Activated CD4-positive, alpha-beta T cell treated with anti-CD3 and anti-CD28 coated beads for 1 hour (primary cell): Measurements from ENCODE around the gene CTBS.
"Not testable (repeated sequence)": the region's sequence is repeated elsewhere in the genome, so short reads cannot be mapped to it uniquely, and the experiment has no call there.

Experiments
- DNase-seq: peaks from one replicate; pipeline ENCODE4 v3.0.0-alpha.2; 2020

Gene CTBS, protein sequence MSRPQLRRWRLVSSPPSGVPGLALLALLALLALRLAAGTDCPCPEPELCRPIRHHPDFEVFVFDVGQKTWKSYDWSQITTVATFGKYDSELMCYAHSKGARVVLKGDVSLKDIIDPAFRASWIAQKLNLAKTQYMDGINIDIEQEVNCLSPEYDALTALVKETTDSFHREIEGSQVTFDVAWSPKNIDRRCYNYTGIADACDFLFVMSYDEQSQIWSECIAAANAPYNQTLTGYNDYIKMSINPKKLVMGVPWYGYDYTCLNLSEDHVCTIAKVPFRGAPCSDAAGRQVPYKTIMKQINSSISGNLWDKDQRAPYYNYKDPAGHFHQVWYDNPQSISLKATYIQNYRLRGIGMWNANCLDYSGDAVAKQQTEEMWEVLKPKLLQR

DNA sequence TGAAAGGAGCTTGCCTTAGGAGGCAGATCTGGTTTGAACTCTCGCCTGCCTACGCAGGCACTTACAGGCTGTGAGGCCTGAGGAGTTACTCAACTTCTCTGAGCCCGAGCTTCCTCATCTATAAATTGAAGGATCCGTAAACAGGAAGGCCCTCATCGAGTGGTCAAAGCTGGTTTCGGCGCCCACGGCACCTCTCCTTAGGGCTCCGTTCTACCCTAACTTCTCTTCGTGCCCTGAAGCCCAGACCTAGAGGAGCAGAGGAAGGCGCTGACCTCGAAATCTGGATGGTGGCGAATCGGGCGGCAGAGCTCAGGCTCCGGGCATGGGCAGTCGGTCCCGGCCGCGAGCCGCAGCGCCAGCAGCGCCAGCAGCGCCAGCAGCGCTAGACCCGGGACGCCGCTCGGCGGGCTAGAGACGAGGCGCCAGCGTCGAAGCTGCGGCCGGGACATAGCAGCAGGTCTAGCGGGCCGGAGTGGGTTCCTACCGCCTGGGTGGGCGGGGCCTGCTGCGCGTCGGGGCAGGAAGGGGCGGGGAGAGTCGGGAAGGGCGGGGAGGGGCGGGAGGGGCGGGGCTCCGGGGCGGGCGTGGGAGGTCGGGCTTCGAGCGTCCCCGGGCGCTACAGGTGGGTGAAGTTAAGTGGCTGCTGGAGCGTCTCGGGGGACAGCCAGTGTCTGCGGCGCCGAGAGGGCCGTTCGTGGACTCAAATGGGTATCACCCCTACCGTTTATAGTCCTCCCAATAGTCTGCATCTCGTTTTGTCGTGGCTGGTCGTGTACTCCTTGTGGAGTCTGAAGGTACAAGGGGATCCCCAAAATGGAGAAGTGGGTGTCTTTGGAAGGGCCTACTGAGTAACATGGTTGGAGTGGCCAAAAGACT is at the start of gene CTBS:
TSS of gene CTBS (minus strand) at position 474 of the 876 bp plus-strand sequence. CDS start at position 449, 25 bp downstream.
- peak; percentile 80 for DNase-seq

- DNase-seq = no peak
Measured at GRCh38 chr1:84621553-84621952, 47.3 kb upstream of the CTBS start.

DNA sequence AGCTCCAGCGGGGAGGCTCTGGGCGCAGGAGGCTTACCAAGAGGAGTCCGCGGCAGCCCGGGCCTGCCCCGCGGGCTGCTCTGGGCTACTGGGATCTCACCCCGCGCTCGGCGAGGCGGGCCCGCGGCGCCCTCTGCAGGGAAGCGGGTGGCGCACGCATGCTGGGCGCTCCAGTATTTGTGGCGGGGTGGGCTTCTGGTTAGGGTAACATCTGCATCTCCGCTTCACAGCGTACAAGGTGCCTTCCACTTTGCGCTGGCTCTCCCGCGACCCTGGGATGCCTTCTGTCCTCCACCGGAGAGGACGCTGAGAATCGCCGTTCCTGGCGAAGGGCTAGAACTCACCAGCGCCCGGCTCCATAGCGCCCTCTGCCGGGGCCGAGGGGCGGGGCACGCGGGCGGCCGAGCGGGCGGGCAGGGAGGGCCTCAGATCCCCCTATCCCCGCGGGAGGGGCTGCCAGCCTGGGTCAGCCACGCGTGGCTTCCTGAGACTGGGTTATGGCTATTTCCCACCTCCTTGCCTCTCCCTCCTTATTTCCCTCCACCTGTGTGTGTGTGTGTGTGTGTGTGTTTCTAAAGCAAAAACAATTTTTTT is 46.6 kb upstream of the CTBS start:
- DNase-seq = peak; percentile 68

DNA sequence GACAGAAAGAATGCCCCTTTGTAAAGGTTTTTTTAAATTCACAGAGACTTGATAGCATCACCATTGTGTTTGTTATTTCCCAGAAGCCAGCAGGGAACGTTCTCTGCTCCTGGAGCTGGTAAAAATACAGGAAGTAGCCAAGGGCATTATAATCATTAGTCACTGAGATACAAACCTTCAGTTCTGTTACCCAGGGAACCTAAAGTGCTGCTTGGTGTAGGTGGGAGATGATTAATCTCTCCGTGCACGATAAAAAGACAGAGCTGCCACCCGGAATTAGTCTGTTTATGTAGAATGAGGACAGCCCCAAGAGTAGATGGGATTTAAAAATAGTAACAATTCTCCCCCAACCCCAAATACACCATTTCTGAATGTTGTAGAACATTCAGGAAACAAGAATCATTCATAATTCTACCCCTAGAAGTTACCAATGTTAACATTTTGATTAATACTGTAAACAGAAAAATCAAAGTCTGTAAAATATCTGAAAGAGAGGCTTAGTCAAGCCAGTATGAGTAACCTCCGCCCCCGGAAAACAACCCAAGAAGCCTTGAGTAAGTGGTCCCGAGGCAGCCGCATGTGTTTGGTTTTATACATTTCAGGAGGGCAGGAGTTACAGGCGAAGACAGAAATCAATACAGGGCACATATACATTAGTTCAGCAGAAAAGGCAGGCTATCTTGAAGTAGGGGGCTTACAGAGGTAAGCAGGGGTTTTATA is 45.3 kb upstream of the CTBS start:
- no peak for DNase-seq

GRCh38 chr1:84617349-84617748 is 43.1 kb upstream of the CTBS start:
- no peak for DNase-seq

GRCh38 chr1:84615790-84616189 is 41.5 kb upstream of the CTBS start:
- no peak for DNase-seq

DNA sequence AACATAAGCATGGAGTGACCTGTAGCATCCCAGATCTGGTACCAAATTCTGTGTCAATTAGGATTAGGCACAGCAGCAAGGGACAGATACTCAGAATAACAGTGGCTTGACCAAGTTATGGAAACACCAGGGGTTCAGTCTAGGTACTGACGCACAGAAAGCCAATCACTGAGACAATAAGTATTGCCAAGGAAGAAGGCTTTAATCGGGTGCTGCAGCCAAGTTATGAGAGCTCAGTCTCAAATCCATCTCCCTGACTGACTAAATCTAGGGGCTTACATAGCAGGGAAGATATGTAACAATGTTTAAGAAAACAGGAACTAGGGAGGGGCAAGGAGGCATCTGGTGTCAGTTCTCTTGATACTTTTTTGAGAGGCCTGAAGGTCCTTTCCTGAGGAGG is 39.6 kb upstream of the CTBS start:
- DNase-seq = no peak

DNA sequence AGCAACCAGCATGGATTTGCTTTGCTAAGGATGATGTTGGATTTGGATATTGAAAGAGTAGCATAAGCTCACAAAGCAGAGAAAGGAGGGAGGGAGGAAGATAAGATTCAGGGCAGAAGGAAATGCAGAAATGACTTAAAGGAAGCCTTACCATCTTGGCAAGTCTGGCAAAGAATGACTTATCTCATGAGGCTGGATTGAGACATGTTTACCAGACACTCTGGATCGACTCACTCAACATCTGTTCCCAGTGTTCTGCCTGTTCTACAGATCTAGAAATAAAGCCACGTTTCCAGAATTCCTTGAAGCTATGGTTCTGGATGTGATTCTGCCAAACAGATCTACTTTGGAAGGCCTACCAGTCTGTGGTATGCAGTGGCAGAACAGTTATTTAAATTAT is 38.8 kb upstream of the CTBS start:
- DNase-seq = no peak

- no peak for DNase-seq
Measured at GRCh38 chr1:84611796-84612195, 37.6 kb upstream of the CTBS start.

- DNase-seq = no peak
Measured at GRCh38 chr1:84611091-84611490, 36.9 kb upstream of the CTBS start.

- no peak for DNase-seq
Measured at GRCh38 chr1:84606977-84607376, 32.7 kb upstream of the CTBS start.

- no peak for DNase-seq
Measured at GRCh38 chr1:84605157-84605556, 30.9 kb upstream of the CTBS start.

GRCh38 chr1:84603941-84604830 is 29.9 kb upstream of the CTBS start:
- DNase-seq = no peak

- no peak for DNase-seq
Measured at GRCh38 chr1:84603223-84603622, 29.0 kb upstream of the CTBS start.

- DNase-seq = no peak
Measured at GRCh38 chr1:84600796-84601195, 26.6 kb upstream of the CTBS start.

GRCh38 chr1:84598846-84599741 is 24.9 kb upstream of the CTBS start:
- no peak for DNase-seq

GRCh38 chr1:84598418-84598817 is 24.2 kb upstream of the CTBS start:
- DNase-seq = no peak

DNA sequence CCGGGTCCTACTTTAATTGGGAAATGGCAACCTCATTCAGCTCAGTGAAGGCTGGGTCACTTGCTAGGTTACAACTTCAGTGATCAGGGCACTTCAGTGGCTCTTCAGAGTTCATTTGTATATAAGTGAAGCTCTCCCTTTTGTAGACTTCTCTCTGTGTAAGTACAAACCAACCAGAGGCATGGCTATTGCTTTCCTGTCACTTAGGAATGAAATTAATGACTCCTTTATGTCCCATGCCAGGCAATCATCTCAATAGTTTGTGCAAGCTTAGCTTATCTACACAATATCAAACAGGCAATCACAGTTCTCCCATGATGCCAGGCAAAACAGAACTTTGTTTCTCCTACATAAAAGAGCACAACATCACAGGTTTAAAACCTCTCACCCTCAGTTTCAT is 22.8 kb upstream of the CTBS start:
- DNase-seq = no peak

GRCh38 chr1:84594959-84595358 is 20.7 kb upstream of the CTBS start:
- not testable (repeated sequence) for DNase-seq

DNA sequence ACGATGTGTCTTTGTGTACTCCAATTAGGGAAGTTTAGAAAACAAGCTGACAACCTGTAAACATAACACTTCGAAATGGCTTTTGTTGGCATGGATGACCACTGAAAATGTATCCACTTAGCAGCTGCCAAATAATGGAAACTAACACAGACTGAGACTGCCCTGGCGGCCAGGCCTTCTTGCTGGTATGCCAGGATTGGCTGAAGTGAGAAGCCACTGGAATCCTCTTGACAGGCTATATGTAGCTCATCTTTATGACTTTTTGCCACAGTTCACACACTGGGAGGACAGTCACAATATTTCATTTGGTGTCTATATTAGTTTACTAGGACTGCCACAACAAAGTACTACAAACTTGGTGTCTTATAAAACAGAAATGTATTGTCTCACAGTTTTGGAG is 12.9 kb upstream of the CTBS start:
- DNase-seq = no peak

- no peak for DNase-seq
Measured at GRCh38 chr1:84585803-84586202, 11.6 kb upstream of the CTBS start.
